Thyroid gland (tissue), 4 donors: ENCODE measurements around the gene GGA3.

Source experiments
- POLR2A ChIP-seq, 2 donors: fragments of 450-650 bp; IDR thresholded peaks; one replicate each; pipeline ENCODE4 v1.6.1; 2017; ENCODE audit warnings: antibody characterized with exemption in 2 of 2, mild to moderate bottlenecking in 2 of 2, moderate library complexity in 1 of 2
- TF ChIP-seq, protein P1 (sequence below), 6 experiments: fragments of 200-600 bp in 3 of 6; fragments of 450-650 bp in 3 of 6; sonication (generic) in 3 of 6; IDR thresholded peaks; one replicate each; pipeline ENCODE4 v1.5.1; 2016 to 2019; ENCODE audit warnings: antibody characterized with exemption in 6 of 6, mild to moderate bottlenecking in 2 of 6, inconsistent platforms in 1 of 6, moderate library complexity in 1 of 6

DNA sequence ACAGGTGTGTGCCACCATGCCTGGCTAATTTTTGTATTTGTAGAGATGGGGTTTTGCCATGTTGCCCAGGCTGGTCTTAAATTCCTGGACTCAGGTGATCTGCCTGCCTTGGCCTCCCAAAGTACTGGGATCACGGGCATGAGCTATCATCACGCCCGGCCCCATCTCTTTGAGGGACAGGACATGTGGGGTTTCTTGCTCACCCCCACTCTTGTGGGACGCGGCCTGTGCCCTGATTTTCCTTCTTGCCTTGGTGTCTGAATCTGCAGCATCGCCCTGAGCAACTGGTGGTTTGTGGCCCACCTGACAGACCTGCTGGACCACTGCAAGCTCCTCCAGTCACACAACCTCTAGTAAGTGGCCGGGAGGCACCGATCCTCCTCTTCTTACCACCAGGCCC lies 30.3 kb downstream of the GGA3 start:
- TF ChIP-seq, protein P1, sequence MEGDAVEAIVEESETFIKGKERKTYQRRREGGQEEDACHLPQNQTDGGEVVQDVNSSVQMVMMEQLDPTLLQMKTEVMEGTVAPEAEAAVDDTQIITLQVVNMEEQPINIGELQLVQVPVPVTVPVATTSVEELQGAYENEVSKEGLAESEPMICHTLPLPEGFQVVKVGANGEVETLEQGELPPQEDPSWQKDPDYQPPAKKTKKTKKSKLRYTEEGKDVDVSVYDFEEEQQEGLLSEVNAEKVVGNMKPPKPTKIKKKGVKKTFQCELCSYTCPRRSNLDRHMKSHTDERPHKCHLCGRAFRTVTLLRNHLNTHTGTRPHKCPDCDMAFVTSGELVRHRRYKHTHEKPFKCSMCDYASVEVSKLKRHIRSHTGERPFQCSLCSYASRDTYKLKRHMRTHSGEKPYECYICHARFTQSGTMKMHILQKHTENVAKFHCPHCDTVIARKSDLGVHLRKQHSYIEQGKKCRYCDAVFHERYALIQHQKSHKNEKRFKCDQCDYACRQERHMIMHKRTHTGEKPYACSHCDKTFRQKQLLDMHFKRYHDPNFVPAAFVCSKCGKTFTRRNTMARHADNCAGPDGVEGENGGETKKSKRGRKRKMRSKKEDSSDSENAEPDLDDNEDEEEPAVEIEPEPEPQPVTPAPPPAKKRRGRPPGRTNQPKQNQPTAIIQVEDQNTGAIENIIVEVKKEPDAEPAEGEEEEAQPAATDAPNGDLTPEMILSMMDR (IDR thresholded peaks at IDR 0.05) = no peak
- no peak for TF ChIP-seq POLR2A (IDR thresholded peaks at IDR 0.05)
